ENCODE results near the gene MARK2.
A peak's percentile ranks its signal among the peaks of the same experiment; 100 is the strongest.
"Not testable (repeated sequence)": the region's sequence is repeated elsewhere in the genome, so short reads cannot be mapped to it uniquely, and the experiment has no call there.

MARK2 gene

GRCh38 chr11:63838678-63839507 is at the start of gene MARK2:
Gene MARK2, plus strand, starts transcription at chr11:63839110. Its CDS starts 397 bp downstream, at chr11:63839507.
- peak; percentile 98 for DNase-seq (ENCODE audit: low spot score)

GRCh38 chr11:63791495-63792167 is 47.3 kb upstream of the MARK2 start:
- no peak for DNase-seq (ENCODE audit: low spot score)

GRCh38 chr11:63793161-63793560 is 45.7 kb upstream of the MARK2 start:
- no peak for DNase-seq (ENCODE audit: low spot score)

GRCh38 chr11:63795066-63795465 is 43.8 kb upstream of the MARK2 start:
- DNase-seq (ENCODE audit: low spot score): no peak

GRCh38 chr11:63800921-63801320 is 38.0 kb upstream of the MARK2 start:
- no peak for DNase-seq (ENCODE audit: low spot score)

- DNase-seq (ENCODE audit: low spot score): peak; percentile 79
Observed at GRCh38 chr11:63802637-63803414, 36.1 kb upstream of the MARK2 start.

GRCh38 chr11:63804259-63804658 is 34.7 kb upstream of the MARK2 start:
- DNase-seq (ENCODE audit: low spot score): no peak

GRCh38 chr11:63805844-63806415 is 33.0 kb upstream of the MARK2 start:
- no peak for DNase-seq (ENCODE audit: low spot score)

- not testable (repeated sequence) for DNase-seq (ENCODE audit: low spot score)
Observed at GRCh38 chr11:63810383-63810782, 28.5 kb upstream of the MARK2 start.

- DNase-seq (ENCODE audit: low spot score): no peak
Observed at GRCh38 chr11:63811522-63811921, 27.4 kb upstream of the MARK2 start.

GRCh38 chr11:63813035-63813562 is 25.8 kb upstream of the MARK2 start, which contains the start of gene SPINDOC:
Gene SPINDOC, plus strand, starts transcription at chr11:63813456. Its CDS starts 231 bp downstream, at chr11:63813687.
- peak; percentile 62 for DNase-seq (ENCODE audit: low spot score)

GRCh38 chr11:63813563-63814382 is 25.1 kb upstream of the MARK2 start:
- peak; percentile 39 for DNase-seq (ENCODE audit: low spot score)

- no peak for DNase-seq (ENCODE audit: low spot score)
Observed at GRCh38 chr11:63814383-63814736, 24.6 kb upstream of the MARK2 start.

- DNase-seq (ENCODE audit: low spot score): no peak
Observed at GRCh38 chr11:63816166-63816565, 22.7 kb upstream of the MARK2 start.

GRCh38 chr11:63816732-63817131 is 22.2 kb upstream of the MARK2 start:
- DNase-seq (ENCODE audit: low spot score): no peak

- DNase-seq (ENCODE audit: low spot score): no peak
Observed at GRCh38 chr11:63817758-63818498, 21.0 kb upstream of the MARK2 start.

GRCh38 chr11:63818609-63819008 is 20.3 kb upstream of the MARK2 start:
- no peak for DNase-seq (ENCODE audit: low spot score)

GRCh38 chr11:63821411-63821810 is 17.5 kb upstream of the MARK2 start:
- DNase-seq (ENCODE audit: low spot score): no peak

- no peak for DNase-seq (ENCODE audit: low spot score)
Observed at GRCh38 chr11:63826471-63827190, 12.3 kb upstream of the MARK2 start.
